Left cardiac atrium (tissue), 4 donors: ENCODE results near the gene CTNND1. TPM values are rescaled to one million over a fixed set of nuclear protein-coding genes. Genes with fewer than 3 reads are reported as not detected.

Source experiments
- ATAC-seq, 2 donors: fragments of 200-7000 bp; cut with Tn5 transposase; one replicate each; pipeline ENCODE4 v1.9.1; 2020; ENCODE audit warnings: mild to moderate bottlenecking in 2 of 2, moderate library complexity in 2 of 2
- DNase-seq: peaks from one replicate; pipeline ENCODE4 v3.0.0-alpha.2; 2020
- intact Hi-C, 2 donors: fragments of 100-400 bp; cut with DNase I; formaldehyde crosslinking; loops; one replicate each; pipeline versions ENCODE4 v1.14.1 to v1.15.1; 2022 to 2023
- total RNA-seq, 2 donors: library from RNA; stranded (reverse); fragmentation: NEBNext Ultra II Directional; extraction: Animal tissue kit (Norgen Biotek cat#: 25700); gene quantifications; one replicate each; pipeline ENCODE4 v1.2.1, GENCODE V29; 2021
- donor health status: DM: no; HTN: yes; CAD: no.
- donor health status: DM: no; HTN: yes; CAD: no; lungs with severe emphysema.
- donor health status: DM: yes; HTN: yes; CAD: no.
- donor health status: Dilated cardiomyopathy.

Gene CTNND1
- total RNA-seq, 2 donors from 2014 or later = 75.2 to 82.0 TPM

- intact Hi-C loops = loop anchor here in 1 of 2 donors (2.0 kb wide), 1 partner anchor 49 kb away; no protein-coding TSS in a partner anchor
- ATAC-seq (peak; percentile 82 to 83), DNase-seq (peak; percentile 39)
Measured at GRCh38 chr11:57751676-57752253, 9.8 kb upstream of the CTNND1 start, which contains the start of gene BTBD18. TSS of gene BTBD18 (minus strand) at chr11:57751819. CDS start at chr11:57751188, 631 bp downstream.

GRCh38 chr11:57752954-57753353 is 8.6 kb upstream of the CTNND1 start:
- no peak for DNase-seq
- intact Hi-C loops = no loop called here
- no peak for ATAC-seq

- intact Hi-C loops = no loop called here
- DNase-seq = no peak
- no peak for ATAC-seq
Measured at GRCh38 chr11:57758174-57758573, 3.4 kb upstream of the CTNND1 start.

DNA sequence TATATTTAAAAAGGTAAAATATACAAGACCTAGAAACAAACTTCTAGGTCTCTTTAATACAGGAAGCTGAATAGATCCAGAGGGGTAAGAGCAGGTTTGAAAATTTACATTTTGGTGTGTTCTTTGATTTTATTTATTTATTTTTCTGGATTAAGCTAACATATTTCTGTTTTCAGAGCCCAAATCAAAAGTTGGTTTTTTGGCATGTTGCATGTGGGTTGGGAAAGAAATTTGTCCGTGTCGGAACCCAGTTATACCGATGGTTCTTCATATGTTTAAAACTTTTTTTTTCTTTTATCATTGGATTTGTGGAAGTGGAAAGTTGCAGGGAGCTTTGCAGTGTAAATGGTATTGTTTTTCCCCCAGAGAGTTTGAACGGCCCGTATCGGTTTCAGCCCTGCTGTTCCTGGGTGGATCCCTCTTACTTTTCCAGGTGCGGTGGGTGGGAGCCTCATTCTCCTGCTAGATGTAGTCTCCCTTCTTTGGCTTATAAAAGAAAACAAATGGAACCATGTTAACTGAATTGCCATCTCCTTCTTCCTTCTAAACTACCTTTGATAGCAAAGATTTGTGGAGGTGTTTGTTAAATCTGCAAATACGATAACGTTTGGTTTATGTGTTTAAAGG is 746 bp downstream of the CTNND1 start:
- intact Hi-C loops = loop anchor here in 1 of 2 donors (2.0 kb wide), 1 partner anchor 14 kb away; no protein-coding TSS in a partner anchor
- peak in 1 of 2 donors; percentile 54 for ATAC-seq
- DNase-seq = no peak

GRCh38 chr11:57763568-57763967 is 2.0 kb downstream of the CTNND1 start:
- DNase-seq (no peak), ATAC-seq (peak; percentile 25 to 51)
- intact Hi-C loops = loop anchor here in 1 of 2 donors (2.0 kb wide), 1 partner anchor 13 kb away; no protein-coding TSS in a partner anchor

- intact Hi-C loops = no loop called here
- no peak for ATAC-seq
- no peak for DNase-seq
Measured at GRCh38 chr11:57764021-57764420, 2.4 kb downstream of the CTNND1 start.

DNA sequence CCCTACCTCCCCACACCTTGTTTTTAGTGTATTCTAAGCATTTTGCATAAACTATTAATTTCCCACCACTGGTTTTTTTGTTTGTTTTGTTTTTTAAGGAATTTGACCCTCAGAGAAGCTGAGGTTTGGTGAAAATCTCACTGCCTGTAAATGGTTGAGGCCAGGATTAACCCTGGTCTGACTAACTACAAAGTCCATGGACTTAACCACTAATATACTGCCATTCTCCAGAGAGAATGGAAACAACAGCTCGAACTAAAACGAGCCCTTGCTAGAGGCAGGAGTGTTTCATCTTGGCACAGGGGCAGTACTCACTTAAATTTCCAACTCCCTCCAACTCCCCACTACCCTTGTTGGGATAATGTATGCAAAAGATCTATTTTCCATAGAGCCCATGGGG is 3.0 kb downstream of the CTNND1 start:
- DNase-seq (no peak), ATAC-seq (no peak)
- intact Hi-C loops = no loop called here

- intact Hi-C loops = no loop called here
- ATAC-seq (no peak), DNase-seq (no peak)
Measured at GRCh38 chr11:57764972-57765371, 3.4 kb downstream of the CTNND1 start.

DNA sequence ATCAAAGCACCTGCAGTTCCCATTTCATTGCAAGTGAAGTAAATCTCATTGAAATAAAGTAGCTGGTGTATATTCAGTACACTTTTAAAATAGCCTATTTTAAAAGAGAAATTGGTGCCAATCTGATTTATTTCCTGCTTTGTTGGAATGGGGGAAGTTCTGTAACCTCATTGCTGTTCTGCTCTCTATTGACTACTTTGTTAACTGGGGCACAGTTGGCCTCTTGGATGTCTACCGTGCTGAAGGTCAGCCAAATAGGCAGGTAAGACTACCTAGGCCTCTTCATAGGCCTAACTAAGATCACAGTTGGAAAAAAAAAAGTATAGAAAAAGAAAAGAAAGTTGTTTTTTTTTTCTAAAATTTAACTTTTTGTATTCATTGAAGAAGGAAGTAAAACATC is 9.2 kb downstream of the CTNND1 start:
- intact Hi-C loops = no loop called here
- no peak for ATAC-seq

DNA sequence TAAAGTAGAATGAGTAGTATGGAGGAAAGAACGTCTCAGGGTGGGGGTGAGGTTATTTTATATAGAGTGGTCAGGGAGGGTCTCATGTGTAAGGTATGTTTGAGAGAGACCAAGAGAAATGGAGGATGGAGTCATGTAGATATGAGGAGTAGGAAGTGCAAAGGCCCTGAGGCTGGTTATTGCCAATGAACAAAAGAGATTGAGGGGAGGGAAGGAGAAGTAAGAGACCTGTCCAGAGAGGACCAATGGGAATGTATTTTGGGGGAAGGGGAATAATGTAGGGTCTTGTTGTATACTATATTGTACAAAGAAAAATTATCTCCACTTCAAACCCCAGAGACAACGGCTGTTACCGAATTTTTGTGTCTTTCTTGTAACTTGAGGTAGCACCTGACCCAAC is 9.8 kb downstream of the CTNND1 start:
- no peak for ATAC-seq
- intact Hi-C loops = no loop called here
- DNase-seq = no peak

More for the DNA sequence above, 9.2 kb downstream of the CTNND1 start:
- DNase-seq = no peak

GRCh38 chr11:57772562-57772961 is 11.0 kb downstream of the CTNND1 start:
- ATAC-seq = no peak
- intact Hi-C loops = no loop called here
- DNase-seq = no peak

DNA sequence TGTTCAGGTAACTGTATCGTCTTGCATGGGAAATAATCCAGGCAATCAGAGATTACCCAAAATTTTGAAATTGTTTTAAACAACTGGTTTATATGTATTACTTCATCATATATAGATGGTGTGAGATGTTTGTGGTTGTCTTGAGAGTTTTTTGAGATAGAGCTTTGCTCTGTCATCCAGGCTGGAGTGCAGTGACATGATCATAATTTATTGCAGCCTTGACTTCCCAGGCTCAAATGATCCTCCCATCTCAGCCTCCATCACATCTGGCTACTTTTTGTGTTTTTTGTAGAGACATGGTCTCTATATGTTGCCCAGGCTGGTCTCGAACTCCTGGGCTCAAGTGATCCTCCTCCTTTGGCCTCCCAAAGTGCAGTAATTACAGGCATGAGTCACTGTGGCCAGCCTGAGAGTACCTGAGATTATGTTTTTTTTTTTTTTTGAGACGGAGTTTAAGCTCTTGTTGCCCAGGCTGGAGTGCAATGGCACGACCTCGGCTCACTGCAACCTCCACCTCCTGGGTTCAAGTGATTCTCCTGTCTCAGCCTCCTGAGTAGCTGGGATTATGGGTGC is 11.5 kb downstream of the CTNND1 start:
- DNase-seq = no peak
- ATAC-seq = no peak
- intact Hi-C loops = no loop called here

DNA sequence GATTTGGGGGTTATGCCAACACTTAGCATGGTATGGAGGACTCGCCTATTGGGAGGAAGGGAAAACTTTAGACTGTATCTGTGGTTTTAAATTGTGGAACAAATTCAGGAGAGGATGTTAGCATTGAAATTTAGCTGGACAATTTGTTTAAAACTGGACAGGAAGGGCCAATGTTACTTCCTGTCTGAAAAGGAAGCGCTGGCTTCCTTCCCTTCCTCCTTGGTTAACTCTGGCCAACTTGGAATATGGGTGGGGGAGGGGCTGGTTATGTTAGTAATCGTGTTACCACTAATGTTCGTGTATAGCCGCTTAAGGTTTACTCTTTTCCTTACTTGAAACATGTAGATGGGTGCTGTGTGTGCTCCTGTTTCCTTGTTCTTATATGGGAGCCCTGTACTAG is 13.9 kb downstream of the CTNND1 start:
- DNase-seq (peak; percentile 54), ATAC-seq (no peak)
- intact Hi-C loops = no loop called here

GRCh38 chr11:57776031-57776521 is 14.5 kb downstream of the CTNND1 start:
- intact Hi-C loops = loop anchor here in 1 of 2 donors (2.0 kb wide), 1 partner anchor 13 kb away; no protein-coding TSS in a partner anchor
- DNase-seq = no peak
- ATAC-seq = peak in 1 of 2 donors; percentile 3

DNA sequence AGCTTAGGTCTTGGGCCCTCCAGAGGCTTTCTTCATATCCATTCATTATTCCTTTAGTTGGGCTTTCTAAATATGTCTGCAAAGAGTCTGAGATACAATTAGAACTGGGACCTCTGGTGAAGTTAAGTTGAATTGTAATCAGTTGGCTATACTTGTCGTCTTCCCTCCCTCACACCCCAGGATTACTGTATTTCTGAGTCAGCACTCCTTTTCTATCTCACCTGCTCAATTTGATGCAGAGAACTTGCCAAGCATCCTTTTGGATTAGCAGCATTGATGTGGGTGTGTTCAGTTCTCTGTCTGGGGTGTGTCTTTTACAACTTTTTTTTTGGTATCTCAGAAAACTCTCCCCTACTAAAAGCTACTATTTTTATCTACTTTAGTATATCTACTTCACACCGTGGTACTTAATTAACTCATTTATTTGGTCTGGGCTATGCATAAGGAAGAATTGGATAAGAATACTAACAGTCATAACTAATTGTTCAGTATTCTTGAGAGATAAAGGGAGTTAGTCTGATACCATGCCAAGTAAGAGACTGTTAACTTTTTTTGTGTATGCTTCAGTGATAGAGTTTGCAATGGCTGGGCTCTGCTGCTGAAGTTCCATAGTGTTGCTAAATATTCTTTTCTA is 15.1 kb downstream of the CTNND1 start:
- intact Hi-C loops = loop anchor here in 1 of 2 donors (2.0 kb wide), 1 partner anchor 14 kb away; no protein-coding TSS in a partner anchor
- DNase-seq = no peak
- ATAC-seq = no peak

DNA sequence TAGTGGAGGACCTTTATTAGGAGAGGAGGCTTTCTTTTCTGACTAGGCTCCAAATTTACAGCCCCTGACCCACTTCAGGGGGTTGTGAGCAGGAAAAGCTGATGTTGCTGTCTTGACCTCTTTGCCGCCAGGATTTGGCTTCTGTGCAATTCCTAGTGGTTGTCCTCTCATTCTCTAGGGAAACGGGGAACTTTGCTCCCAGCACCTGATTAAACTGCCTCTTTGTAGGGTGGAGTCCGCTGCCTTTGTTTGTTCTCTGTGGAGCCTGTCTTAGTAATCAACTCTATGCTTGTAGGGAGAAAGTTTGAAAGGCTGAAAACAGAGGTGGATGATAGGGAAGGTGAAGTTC is 16.3 kb downstream of the CTNND1 start:
- intact Hi-C loops = loop anchor here in 1 of 2 donors (2.0 kb wide), 1 partner anchor 15 kb away; no protein-coding TSS in a partner anchor
- ATAC-seq = peak in 1 of 2 donors; percentile 15
- no peak for DNase-seq

DNA sequence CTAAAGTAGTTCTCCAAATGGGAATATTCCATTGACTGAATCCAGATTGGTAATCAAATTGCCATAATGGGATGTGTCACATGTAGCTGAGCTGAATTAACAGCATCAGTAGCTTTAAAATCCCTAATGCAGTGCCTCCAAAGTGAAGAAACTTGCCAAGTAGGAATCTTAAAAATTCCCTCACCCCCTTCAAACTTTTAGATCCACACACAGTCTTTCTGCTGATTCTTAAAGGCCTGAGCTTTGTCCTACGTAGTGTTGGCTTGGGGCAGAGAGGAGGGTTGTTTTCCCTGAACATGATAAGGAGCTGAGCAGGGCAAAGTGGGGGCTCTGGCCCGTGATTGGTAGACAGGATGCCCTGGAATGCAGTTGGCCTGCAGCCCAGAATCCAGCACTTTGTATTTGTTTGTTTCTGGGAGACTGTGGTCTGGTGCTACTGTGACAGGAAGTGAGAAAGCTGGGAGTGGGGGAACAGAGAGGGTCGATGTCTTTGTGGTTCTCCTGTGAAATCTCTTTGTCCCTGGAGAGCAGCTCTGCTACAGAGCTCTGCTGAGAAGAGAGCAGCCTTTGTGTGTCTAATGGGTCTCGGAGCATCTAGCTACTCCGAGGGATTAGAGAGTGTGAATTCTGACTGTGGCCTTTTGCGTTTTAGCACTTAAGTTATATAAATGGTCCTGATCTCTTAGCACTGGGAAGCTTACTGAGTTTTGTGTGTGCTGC is 16.9 kb downstream of the CTNND1 start:
- ATAC-seq (peak; percentile 93 to 94), DNase-seq (peak; percentile 94)
- intact Hi-C loops = no loop called here

- intact Hi-C loops = no loop called here
- DNase-seq (peak; percentile 32), ATAC-seq (peak; percentile 47 to 67)
Measured at GRCh38 chr11:57779276-57779675, 17.7 kb downstream of the CTNND1 start.

- intact Hi-C loops = no loop called here
- ATAC-seq (peak in 1 of 2 donors; percentile 14), DNase-seq (peak; percentile 49)
Measured at GRCh38 chr11:57781529-57781943, 19.9 kb downstream of the CTNND1 start.
